ENCODE results near the gene AP4M1.

AP4M1 gene

GRCh38 chr7:100118388-100119071 is 17.1 kb downstream of the AP4M1 start:
- TF ChIP-seq, protein P1, sequence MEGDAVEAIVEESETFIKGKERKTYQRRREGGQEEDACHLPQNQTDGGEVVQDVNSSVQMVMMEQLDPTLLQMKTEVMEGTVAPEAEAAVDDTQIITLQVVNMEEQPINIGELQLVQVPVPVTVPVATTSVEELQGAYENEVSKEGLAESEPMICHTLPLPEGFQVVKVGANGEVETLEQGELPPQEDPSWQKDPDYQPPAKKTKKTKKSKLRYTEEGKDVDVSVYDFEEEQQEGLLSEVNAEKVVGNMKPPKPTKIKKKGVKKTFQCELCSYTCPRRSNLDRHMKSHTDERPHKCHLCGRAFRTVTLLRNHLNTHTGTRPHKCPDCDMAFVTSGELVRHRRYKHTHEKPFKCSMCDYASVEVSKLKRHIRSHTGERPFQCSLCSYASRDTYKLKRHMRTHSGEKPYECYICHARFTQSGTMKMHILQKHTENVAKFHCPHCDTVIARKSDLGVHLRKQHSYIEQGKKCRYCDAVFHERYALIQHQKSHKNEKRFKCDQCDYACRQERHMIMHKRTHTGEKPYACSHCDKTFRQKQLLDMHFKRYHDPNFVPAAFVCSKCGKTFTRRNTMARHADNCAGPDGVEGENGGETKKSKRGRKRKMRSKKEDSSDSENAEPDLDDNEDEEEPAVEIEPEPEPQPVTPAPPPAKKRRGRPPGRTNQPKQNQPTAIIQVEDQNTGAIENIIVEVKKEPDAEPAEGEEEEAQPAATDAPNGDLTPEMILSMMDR (IDR thresholded peaks at IDR 0.05; ENCODE audit: insufficient read depth, low read depth, low read length, missing control alignments), result no peak
- peak overlapping the region; percentile 90 for H3K4me3 ChIP-seq (ENCODE audit: low read length)
- no peak for DNase-seq (ENCODE audit: low read depth)

DNA sequence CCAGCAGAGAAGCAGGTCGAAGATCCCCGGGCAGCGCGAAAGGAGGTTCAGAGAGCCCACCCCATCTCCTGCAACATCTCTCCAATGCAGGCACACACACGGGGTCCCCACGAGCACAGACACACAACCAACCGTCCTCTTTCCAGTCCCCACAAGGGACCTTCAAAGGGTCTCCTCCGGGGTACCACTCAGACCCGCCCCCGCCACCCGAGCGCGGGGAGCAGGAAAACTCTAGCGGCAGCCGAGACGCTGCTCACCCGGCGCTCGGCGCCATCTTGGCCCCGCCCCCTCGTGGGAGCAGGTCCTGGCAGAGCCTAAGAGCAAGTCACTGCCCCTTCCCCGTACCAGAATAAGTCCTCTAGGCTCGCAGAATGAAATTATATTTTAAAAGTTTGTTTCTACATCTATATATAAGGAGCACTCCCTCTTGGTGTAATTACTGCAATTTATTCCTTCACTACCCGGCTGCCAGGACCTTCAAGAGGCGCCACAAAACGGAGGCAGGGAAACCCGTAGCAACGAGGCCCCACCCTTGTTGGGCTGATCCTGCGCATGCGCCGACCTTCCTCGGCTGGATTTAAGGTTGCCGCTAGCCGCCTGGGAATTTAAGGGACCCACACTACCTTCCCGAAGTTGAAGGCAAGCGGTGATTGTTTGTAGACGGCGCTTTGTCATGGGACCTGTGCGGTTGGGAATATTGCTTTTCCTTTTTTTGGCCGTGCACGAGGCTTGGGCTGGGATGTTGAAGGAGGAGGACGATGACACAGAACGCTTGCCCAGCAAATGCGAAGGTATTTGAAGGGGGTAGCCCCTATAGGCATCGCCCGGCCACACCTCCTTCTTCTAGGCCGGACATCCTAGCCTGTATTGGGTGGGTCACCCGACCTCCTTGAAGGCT is 17.9 kb downstream of the AP4M1 start, which contains the start of the genes CNPY4 and TAF6:
Gene CNPY4 (plus strand): TSS at position 563 of the 898 bp plus-strand sequence. CDS start 111 bp downstream, at position 674.
Gene TAF6 (minus strand): TSS at position 287 of the 898 bp plus-strand sequence. CDS start 5,149 bp downstream, outside the sequence.
- peak within 1 kb of the TSS; percentile 90 for H3K4me3 ChIP-seq (ENCODE audit: low read length)
- TF ChIP-seq, protein P1 (IDR thresholded peaks at IDR 0.05; ENCODE audit: insufficient read depth, low read depth, low read length, missing control alignments), result peak; percentile 12
- DNase-seq (ENCODE audit: low read depth), result peak; percentile 96

DNA sequence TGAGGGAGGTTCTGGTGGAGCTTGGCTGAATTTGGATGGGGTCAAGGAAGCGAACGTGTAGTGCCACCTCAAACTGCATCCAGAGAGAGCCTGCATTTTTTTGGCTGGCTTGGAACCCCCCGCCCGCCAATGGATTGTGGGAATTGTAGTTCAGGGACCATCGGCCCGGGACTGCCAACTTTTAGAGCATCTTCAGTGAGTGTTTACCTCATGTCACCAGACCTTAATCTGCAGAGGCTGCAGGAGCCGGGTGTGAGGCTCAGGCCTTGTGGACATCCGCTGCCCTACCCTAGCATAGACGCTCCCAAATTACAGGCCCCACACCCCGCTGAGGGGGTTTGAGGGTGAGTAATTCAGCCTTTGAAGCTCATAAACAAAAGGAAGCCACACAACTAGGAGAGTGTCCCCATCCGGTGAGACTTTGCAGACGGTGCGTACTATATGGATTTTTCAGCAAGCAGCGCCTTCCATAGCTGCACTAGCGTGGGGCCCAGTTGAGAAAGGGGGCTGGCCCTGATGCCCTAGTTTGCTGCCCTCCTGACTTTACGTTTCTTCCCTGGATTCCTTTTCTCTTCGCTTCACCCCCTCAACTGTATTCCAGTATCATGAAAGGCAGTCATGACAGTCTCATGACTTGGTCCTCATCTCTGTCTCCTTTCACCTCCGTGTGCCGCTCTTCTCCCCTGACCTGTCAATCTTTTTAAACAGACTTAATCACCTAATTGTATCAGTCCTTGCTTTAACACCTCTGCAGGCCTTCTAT is 18.7 kb downstream of the AP4M1 start:
- peak; percentile 42 for DNase-seq (ENCODE audit: low read depth)
- H3K4me3 ChIP-seq (ENCODE audit: low read length), result peak overlapping the region; percentile 90
- TF ChIP-seq, protein P1 (IDR thresholded peaks at IDR 0.05; ENCODE audit: insufficient read depth, low read depth, low read length, missing control alignments), result no peak

- no peak for DNase-seq (ENCODE audit: low read depth)
- TF ChIP-seq, protein P1 (IDR thresholded peaks at IDR 0.05; ENCODE audit: insufficient read depth, low read depth, low read length, missing control alignments), result no peak
- no peak overlapping the region for H3K4me3 ChIP-seq (ENCODE audit: low read length)
These were observed 19.2 kb downstream of the AP4M1 start for GRCh38 chr7:100120733-100121036.

- TF ChIP-seq, protein P1 (IDR thresholded peaks at IDR 0.05; ENCODE audit: insufficient read depth, low read depth, low read length, missing control alignments), result no peak
- peak; percentile 46 for DNase-seq (ENCODE audit: low read depth)
- no peak overlapping the region for H3K4me3 ChIP-seq (ENCODE audit: low read length)
These were observed 20.6 kb downstream of the AP4M1 start for GRCh38 chr7:100122067-100122466.

- TF ChIP-seq, protein P1 (IDR thresholded peaks at IDR 0.05; ENCODE audit: insufficient read depth, low read depth, low read length, missing control alignments), result no peak
These were observed 21.1 kb downstream of the AP4M1 start for GRCh38 chr7:100122568-100122967.

More at GRCh38 chr7:100122568-100122967, 21.1 kb downstream of the AP4M1 start:
- H3K4me3 ChIP-seq (ENCODE audit: low read length), result no peak overlapping the region
- no peak for DNase-seq (ENCODE audit: low read depth)
